ENCODE measurements around the gene PTPRH. TPM values are rescaled to one million over a fixed set of nuclear protein-coding genes. Genes with fewer than 3 reads are reported as not detected.

PTPRH gene
- total RNA-seq, 4 donors from 2014 or later: 1.2 to 3.9 (median 2.1) TPM

DNA sequence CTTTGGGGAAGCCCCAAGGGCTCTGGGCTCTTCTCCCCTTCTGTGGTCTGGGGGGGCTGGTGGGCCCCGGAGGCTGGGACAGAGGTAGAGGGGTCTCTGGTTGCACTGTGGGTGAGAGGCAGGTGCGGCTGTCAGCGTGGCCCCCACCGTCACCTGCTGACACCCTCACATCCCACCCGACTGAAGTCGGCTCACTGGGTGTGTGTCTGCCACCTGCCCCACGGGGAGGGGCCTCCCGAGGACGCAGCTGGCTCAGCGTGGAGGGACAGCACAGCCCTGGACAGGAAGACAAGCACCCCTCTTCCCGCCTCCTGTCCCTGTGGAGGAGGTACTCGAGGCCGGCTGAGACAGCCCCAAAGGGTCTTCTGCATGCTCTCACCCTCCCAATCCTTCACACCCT lies 21.5 kb upstream of the PTPRH start:
- no peak for TF ChIP-seq EP300 (IDR thresholded peaks at IDR 0.05)
- TF ChIP-seq POLR2A (IDR thresholded peaks at IDR 0.05): no peak
- TF ChIP-seq, protein P1, sequence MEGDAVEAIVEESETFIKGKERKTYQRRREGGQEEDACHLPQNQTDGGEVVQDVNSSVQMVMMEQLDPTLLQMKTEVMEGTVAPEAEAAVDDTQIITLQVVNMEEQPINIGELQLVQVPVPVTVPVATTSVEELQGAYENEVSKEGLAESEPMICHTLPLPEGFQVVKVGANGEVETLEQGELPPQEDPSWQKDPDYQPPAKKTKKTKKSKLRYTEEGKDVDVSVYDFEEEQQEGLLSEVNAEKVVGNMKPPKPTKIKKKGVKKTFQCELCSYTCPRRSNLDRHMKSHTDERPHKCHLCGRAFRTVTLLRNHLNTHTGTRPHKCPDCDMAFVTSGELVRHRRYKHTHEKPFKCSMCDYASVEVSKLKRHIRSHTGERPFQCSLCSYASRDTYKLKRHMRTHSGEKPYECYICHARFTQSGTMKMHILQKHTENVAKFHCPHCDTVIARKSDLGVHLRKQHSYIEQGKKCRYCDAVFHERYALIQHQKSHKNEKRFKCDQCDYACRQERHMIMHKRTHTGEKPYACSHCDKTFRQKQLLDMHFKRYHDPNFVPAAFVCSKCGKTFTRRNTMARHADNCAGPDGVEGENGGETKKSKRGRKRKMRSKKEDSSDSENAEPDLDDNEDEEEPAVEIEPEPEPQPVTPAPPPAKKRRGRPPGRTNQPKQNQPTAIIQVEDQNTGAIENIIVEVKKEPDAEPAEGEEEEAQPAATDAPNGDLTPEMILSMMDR (IDR thresholded peaks at IDR 0.05): no peak

DNA sequence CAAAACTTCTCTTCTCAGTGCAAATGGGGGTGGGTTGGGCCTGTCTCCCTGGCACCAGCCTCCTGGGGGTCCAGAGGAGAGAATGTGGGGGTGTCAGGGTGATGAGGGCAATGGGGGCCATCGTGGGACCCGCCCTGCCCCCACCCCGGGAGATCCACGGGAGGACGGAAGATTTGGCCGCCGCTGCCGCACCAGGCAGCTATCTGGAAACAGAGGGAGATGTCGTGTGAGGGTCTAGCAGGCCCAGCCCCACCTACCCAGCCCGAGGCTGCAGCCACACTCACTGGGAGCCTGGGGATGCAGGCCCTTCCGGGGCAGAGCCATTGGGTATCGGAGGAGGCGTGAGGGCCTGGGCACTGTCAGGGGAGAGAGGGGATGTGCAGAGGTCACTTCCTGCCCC lies 21.0 kb upstream of the PTPRH start:
- no peaks in the 10 kb centered on the region for H3K4me1 ChIP-seq
- no peak for TF ChIP-seq EP300 (IDR thresholded peaks at IDR 0.05)
- 69% methylated on average over 13 of the region's 13 CpGs; no CpG with 5 or more reads in 1 of the 2 donors for whole genome bisulfite sequencing, 2 donors
- H3K36me3 ChIP-seq: peaks cover 0 to 95% (median 24%) of the 10 kb centered on the region in 3 donors
- no peak for DNase-seq (ENCODE audit: low spot score in 2 of 2)
- no peak overlapping the region for H3K4me3 ChIP-seq
- no peaks in the 10 kb centered on the region for H3K27me3 ChIP-seq
- no peak overlapping the region for H3K27ac ChIP-seq
- no peaks in the 10 kb centered on the region for H3K9me3 ChIP-seq

More for the DNA sequence above, 21.5 kb upstream of the PTPRH start:
- H3K27ac ChIP-seq: no peak overlapping the region
- WGBS, 2 donors: 88 to 89% methylated on average over 11 to 12 of the region's 13 CpGs
- no peaks in the 10 kb centered on the region for H3K9me3 ChIP-seq
- DNase-seq (ENCODE audit: low spot score in 2 of 2): no peak
- no peaks in the 10 kb centered on the region for H3K27me3 ChIP-seq
- H3K4me3 ChIP-seq: no peak overlapping the region
- no peaks in the 10 kb centered on the region for H3K4me1 ChIP-seq
- H3K36me3 ChIP-seq: peaks cover 0 to 97% (median 24%) of the 10 kb centered on the region in 3 donors

DNA sequence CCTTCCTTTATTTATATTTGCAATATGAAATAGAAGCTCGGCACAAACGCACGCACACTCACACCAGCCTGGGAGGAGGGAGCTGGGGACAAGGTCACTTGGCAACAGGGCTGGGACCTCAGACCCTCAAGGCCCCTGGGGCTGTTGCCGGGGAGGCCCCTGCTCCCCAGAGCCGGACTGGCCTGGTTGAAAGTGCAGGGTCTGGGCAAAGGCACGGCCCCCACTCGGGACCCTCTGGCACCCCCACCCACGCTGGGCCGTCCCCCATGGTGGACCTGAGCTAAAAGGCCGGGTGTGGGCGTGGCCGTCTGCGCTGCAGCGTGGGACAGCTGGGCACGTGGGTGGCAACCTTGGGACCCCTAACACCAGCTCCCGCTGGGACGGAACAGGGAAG lies 20.5 kb upstream of the PTPRH start:
- Histone ChIP-seq H3K9me3 (no peaks in the 10 kb centered on the region), H3K36me3 (peaks cover 0 to 90% (median 24%) of the 10 kb centered on the region in 3 donors)
- 78 to 80% methylated on average over 16 of the region's 17 CpGs for WGBS, 2 donors

DNA sequence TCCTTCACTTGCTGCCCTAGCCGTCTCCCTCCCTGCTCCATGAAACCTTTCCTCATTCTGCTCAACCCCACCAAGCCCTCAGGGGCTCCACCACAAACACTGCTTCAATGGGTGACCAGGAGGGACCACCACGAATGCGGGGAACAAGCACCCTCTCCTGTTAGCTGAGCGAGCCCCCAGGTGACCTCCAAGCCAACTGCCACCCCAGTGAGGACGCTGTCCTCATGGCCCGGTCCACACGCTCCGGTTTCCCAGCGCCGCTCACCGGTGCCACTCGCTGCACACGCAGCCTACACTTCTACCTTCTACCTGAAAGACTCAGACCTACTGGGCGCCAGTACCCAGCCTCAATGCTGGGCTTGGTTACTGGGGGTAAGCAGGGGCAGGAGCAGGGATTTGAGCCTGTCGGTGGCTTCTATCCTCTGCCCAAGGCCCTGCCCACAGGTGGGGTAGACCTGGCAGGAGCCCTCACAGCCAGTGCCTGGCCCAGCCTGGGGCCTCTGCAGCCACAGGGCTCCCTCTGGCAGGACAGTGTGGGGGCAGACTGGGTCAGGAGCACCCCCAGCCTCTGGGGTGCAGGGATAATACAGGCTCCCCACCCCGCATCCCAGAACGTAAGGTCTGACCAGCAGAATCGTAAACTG lies 20.0 kb upstream of the PTPRH start:
- no peaks in the 10 kb centered on the region for H3K27me3 ChIP-seq
- H3K4me1 ChIP-seq: no peaks in the 10 kb centered on the region
- no peak for TF ChIP-seq POLR2A (IDR thresholded peaks at IDR 0.05)
- TF ChIP-seq, protein P1 (IDR thresholded peaks at IDR 0.05): no peak
- H3K9me3 ChIP-seq: no peaks in the 10 kb centered on the region
- 87 to 94% methylated on average over 17 to 18 of the region's 18 CpGs for WGBS, 2 donors
- no peak for DNase-seq (ENCODE audit: low spot score in 2 of 2)
- H3K4me3 ChIP-seq: no peak overlapping the region
- H3K27ac ChIP-seq: peak overlapping the region in 1 of 4 donors; percentile 53
- peaks cover 0 to 84% (median 24%) of the 10 kb centered on the region in 3 donors for H3K36me3 ChIP-seq

More for the DNA sequence above, 20.5 kb upstream of the PTPRH start:
- Histone ChIP-seq H3K4me3 (no peak overlapping the region), H3K27ac (no peak overlapping the region), H3K27me3 (no peaks in the 10 kb centered on the region), H3K4me1 (no peaks in the 10 kb centered on the region)
- no peak for DNase-seq (ENCODE audit: low spot score in 2 of 2)
- no peak for TF ChIP-seq POLR2A (IDR thresholded peaks at IDR 0.05)
- TF ChIP-seq, protein P1 (IDR thresholded peaks at IDR 0.05): no peak
- TF ChIP-seq EP300 (IDR thresholded peaks at IDR 0.05): no peak

DNA sequence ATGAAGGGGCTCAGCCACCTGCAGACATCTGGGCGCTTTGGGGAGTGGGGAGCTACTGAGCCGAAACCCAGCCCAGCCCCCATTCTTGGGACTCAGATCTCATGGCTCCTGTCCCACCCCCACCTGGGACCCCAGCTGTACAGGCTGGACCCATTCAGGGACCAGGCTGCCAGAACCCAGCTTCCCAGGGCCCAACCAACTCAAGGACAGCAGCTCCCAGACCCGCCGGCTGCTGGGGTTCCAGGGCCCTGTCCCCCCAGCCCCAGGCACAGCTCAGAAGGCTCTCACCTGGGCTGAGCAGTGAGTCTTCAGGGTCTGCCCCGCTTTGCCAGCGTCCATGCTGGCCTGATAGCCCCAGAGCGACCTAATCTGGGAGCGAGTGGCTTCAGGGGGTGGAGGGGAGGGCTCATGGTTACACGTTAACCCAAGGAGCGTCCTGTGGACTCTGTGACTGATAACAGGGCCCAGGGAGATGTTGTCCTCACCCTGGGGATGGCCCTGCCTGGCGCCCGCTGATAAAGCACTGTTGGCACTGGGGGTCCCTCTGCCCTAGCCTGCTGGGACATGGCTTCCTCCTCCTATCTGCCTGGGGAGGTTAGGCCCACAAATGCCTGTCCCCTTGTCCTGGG lies 19.2 kb upstream of the PTPRH start, which contains the start of gene TMEM86B:
TSS of gene TMEM86B (minus strand) at position 361 of the 629 bp plus-strand sequence. CDS start at position 339, 22 bp downstream.
- peak within 1 kb of the TSS in 1 of 4 donors; percentile 53 for H3K27ac ChIP-seq
- TF ChIP-seq, protein P1 (IDR thresholded peaks at IDR 0.05): no peak
- TF ChIP-seq POLR2A (IDR thresholded peaks at IDR 0.05): no peak
- no peak for TF ChIP-seq EP300 (IDR thresholded peaks at IDR 0.05)
- no peaks in the 10 kb centered on the region for H3K27me3 ChIP-seq
- no peak for DNase-seq (ENCODE audit: low spot score in 2 of 2)
- 84 to 89% methylated on average over 3 to 12 of the region's 12 CpGs for WGBS, 2 donors
- H3K9me3 ChIP-seq: no peaks in the 10 kb centered on the region
- no peak within 1 kb of the TSS for H3K4me3 ChIP-seq
- H3K4me1 ChIP-seq: no peaks in the 10 kb centered on the region
- H3K36me3 ChIP-seq: peaks cover 0 to 77% (median 24%) of the 10 kb centered on the region in 3 donors
